NCI-H2029 treated with DMSO at 0.1 percent for 48 hours (cell line): ENCODE data around the gene KCTD16.
A peak's percentile ranks its signal among the peaks of the same experiment; 100 is the strongest.

Experiments
- DNase-seq: peaks from one replicate; lab custom pipeline; 2025; lab: John Stamatoyannopoulos, UW

Gene KCTD16

GRCh38 chr5:144335561-144335960 lies 164.9 kb downstream of the KCTD16 start:
- DNase-seq: peak; percentile 77

- no peak for DNase-seq
Measured at GRCh38 chr5:144336191-144336961, 165.7 kb downstream of the KCTD16 start.

GRCh38 chr5:144352330-144352729 lies 181.7 kb downstream of the KCTD16 start:
- no peak for DNase-seq

DNA sequence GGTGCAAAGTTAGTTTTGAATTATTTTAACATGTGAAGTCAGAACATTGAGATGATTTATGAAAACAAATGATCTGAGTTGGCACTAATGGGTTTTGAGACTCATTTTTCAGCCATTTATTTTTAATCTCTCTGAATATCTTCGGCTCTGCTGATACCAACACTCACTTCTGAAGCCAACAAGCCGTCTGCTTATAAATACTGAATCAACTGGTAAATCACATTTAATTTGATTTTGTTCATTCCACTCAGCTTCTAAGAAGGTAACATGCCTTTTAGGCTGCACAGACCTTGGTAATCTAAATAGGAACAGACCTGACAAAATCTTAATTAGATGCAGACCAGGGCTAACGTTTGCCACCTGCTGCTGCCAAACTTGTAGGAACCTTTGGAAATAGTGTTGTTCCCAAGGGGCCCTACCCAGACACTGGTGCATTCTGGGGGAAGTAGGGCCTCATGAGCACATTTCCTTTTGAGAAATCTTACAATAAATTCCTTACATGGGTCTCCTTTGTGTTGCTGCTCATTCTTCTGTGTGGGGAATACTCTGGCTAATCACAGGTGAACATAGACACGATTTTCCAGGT lies 182.2 kb downstream of the KCTD16 start:
- no peak for DNase-seq

DNA sequence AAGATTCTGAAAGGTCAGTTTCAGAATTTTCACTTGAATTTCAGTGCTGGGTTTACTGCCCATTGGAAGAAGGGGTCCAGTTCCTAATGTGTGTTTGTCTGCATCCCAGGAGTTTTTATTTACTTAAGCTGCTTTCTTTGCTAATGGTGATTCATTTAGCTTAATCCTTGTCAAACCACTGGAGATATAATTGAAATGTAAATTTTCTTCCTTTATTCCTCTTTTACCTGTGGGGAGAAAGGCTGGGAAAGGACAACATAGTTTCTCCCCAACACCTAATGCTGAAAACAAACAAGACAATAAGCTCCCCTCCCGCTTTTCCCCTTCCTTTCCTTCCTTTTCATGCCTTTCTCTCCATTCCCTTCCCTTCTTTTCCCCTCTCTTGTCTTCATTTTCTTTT lies 185.8 kb downstream of the KCTD16 start:
- DNase-seq: no peak

DNA sequence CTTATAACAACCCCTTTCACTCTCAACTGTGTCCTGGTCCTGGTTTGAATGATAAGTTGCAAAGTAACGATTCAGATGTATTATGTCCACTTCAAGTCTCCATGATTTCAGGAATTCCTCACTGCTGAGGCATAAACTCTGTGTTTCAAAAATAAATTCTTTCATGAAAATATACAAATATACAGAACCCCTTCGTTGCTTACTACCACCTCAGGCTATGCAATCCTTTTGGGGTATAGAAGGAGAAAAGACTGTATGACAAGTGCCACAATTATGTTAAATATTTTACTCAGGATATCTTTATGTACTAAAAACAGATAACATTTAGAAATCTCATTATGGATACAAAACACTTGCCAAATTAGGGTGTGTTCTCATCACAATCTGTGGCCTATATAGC lies 190.7 kb downstream of the KCTD16 start:
- DNase-seq: no peak

DNA sequence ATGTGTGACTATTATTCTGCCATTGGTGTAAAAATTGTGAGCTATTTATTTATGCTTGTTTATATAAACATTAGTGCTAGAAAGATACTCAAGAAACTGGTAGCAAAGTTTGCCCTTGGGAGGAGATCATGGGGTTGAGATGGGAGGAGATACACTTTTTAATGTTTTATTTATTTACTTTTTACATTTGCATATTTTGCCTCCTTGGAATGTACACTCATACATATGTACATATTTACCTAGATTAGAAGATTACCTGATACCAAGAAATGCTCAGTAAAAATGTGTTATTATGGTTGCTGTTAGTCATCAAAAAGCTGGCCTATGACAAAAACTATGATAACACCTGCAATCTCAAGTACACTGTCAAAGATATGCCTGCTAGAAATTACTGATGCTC lies 195.2 kb downstream of the KCTD16 start:
- no peak for DNase-seq

DNA sequence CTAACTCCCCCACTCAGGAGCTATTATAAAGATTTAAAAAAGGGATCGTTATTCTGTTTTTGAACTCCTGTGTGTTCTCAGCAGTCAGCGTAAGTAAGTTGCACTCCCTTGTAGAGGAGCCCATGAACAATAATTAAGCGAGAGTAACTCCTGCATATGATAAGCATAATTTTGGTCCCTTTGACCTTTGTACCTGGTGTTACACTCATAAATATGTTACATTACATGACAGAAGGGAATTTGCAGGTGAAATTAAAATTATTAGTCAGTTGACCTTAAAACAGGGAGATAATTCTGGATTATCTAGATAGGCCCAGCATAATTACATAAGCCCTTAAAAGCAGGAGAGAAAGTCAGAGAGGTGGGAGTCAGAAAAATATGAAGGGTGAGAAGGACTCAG lies 197.3 kb downstream of the KCTD16 start:
- DNase-seq: no peak

DNA sequence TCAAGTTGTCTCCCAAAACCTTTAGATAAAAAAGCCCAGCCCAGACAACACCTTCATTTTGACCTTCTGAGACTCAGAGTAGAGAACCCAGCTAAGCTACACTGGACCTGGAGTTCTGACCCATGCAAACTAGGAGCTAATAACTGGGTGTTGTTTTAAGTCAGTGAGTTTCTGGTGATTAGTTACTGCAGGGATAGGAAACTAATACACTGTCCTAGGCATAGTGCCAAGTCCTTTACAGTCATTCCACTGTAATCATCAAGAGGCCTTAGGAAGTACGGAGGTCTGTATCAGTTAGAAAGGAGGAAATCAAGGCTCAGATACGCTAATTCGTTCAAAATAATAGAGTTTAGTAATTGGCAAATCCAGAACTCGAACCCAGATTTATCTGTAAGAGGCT lies 197.9 kb downstream of the KCTD16 start:
- peak; percentile 64 for DNase-seq

DNA sequence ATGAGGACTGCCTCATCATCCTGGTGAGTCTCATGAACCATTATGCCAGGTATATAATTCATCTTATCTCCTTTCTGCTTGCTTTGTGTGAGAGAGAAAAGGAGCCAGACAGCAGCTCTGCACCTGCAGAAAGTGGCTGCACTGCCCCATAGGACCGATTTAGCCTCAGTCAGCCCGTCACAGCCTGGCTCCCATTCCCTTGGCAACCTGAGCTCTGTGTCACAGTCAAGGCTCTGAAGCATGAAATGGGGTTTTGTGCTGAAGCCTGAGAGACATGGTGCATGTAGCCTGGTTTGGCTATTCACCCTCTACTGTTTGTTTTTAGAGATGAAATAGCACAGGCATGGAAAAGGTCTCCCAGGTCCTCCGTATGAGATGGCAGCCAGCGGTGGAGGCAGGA lies 198.3 kb downstream of the KCTD16 start:
- DNase-seq: peak; percentile 83

- peak; percentile 50 for DNase-seq
Measured at GRCh38 chr5:144370273-144370672, 199.6 kb downstream of the KCTD16 start.

GRCh38 chr5:144374637-144375036 lies 204.0 kb downstream of the KCTD16 start:
- no peak for DNase-seq

DNA sequence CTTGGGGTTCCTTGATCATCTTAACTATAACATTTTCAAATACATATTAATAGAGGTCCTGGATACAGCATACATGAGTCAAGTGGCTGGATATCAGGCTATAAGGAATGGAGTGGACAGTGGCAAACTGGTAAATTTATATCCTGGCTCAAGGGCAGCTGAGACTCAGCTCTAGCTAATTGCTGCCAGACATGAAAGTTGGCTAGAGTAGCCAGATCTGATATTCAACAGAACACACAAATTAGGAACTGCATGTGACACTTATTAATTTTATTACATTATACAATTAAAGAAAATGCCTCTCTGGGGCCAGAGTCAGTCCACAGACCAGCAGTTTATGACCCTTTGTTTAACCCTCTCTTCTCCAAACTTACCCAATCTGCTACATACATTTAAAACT lies 206.5 kb downstream of the KCTD16 start:
- DNase-seq: no peak

DNA sequence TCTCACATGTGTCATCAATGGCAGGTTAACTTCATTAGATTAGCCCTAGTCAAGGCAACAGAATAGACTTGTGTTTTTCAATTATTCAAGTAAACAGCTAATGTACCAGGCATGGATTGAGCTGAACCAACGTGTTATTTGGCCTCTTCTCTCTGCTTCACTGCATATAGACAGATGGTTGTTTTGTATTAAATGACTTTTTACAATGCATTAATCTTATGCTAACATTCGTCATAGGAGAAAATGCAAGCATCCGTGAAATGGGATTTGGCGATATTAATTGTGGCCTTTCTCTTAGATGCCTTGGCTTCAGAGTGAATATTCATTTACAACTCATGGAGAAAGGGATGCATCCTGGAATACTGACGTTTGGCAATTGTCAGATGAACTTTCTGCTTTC lies 208.0 kb downstream of the KCTD16 start:
- no peak for DNase-seq

DNA sequence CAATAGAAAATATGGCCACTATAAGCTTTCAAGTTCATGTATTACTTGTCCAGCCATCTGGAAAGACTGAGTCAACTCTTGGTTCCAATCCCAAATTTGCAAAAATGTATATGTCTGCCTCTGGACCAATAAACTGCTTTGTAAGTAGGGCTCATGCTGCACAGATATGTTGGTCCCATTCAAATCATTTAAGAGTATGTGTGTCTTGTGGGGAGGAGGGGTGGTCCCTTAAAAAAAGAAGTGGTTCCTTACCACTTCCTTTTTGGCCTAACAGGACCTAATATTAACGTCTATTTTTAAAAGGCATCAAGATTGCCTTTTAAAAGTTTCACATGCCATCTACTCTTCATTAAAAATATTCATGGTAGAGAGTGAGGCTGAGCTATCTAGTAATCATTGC lies 214.9 kb downstream of the KCTD16 start:
- DNase-seq: no peak

GRCh38 chr5:144386315-144386714 lies 215.6 kb downstream of the KCTD16 start:
- DNase-seq: no peak

DNA sequence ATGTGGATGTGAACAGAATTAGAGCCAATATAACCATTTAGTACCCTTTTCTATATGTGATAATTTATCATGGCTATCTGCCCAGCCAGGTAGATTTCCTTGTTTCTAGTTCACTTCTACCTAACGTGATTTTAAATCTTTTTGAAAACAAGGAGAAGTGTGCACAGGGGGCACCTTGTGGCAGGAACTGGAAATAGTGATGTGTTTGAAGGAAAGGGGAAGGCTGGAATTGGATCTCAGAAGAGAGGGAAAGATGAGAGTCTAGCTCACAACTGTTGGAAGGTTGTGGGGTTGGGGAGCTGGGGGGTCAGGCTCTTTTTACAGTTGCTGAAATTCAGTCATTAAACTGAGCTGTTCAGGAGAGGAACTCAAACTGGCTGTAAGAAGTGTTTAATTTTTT lies 219.5 kb downstream of the KCTD16 start:
- DNase-seq: no peak

- no peak for DNase-seq
Measured at GRCh38 chr5:144391044-144391443, 220.4 kb downstream of the KCTD16 start.

DNA sequence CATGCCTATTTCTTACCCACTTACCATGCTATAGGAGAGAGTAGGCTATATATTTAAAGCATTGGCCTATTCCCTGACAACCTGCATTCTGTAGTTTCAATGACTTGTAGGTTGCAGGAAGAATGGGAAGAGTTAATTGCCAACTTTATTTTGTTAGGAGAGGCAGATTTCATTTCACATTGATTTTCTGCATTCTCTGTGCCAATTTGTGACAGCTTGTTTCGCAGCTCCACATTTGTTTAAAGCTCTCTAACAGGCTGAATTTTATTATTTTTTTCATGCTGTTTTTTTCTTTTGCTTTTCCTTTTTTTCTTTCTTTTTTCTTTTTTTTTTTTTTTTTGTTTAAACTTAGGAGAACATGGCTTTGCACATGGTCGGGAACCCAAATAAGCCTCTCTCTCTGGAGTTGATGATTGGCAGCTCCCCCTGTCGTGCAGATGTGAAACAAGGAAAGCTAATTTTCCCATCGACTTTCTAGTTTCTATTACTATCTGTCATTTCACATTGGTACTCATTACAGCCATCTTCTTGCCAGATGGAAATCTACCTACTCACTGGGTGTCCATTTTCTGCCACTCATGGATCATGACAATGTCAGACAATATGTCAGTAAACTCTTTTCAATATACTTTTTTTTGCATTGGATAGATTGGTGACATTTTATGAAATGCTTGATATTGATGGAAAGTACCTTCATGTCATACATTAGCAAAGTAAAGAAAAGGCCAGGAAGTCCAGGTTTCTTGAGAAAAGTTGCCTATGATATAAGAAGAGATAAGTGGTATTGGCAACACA lies 223.2 kb downstream of the KCTD16 start:
- DNase-seq: no peak

GRCh38 chr5:144395704-144396103 lies 225.0 kb downstream of the KCTD16 start:
- DNase-seq: no peak

- no peak for DNase-seq
Measured at GRCh38 chr5:144403058-144403457, 232.4 kb downstream of the KCTD16 start.

- no peak for DNase-seq
Measured at GRCh38 chr5:144403817-144404420, 233.2 kb downstream of the KCTD16 start.

DNA sequence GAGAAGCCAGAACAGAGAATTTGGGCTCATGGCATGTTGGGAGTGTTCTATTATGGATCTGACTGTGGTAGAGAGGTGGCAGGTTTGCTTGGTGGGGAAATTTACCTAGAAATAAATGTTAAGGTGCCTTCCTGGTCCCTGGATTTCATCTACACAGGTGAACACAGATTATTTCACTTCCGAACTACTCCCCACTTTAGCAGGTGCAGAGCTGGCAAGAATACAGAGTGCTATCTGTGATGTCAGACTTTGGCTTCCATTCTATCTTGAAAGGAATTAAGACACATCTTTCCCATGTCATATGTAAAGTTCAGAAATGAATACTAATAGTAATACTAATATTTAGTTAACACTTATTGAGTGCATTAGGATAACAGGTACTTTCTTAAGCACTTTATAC lies 234.0 kb downstream of the KCTD16 start:
- DNase-seq: no peak
